ENCODE data around the gene C3orf62.

GRCh38 chr3:49313896-49314688 is 37.1 kb upstream of the C3orf62 start:
- TF ChIP-seq CTCF (IDR thresholded peaks at IDR 0.05) = no peak
- no peak for TF ChIP-seq POLR2A (IDR thresholded peaks at IDR 0.05)

Measured in testis (tissue), 2 donors.